NCI-H510A (cell line): ENCODE data around the gene ODAPH.
"Not testable (repeated sequence)": the region's sequence is repeated elsewhere in the genome, so short reads cannot be mapped to it uniquely, and the experiment has no call there.

Experiments used
- DNase-seq: peaks from one replicate; lab custom pipeline; 2025; lab: John Stamatoyannopoulos, UW

Gene ODAPH

GRCh38 chr4:75555294-75556164 lies at the start of gene ODAPH:
Gene ODAPH (plus strand): TSS chr4:75556066. CDS start chr4:75556083, 17 bp downstream.
- DNase-seq: no peak

GRCh38 chr4:75509592-75509991 lies 46.3 kb upstream of the ODAPH start:
- not testable (repeated sequence) for DNase-seq

- no peak for DNase-seq
These were observed 44.0 kb upstream of the ODAPH start for GRCh38 chr4:75511841-75512240.

GRCh38 chr4:75512386-75513211 lies 43.3 kb upstream of the ODAPH start:
- no peak for DNase-seq

- no peak for DNase-seq
These were observed 42.2 kb upstream of the ODAPH start for GRCh38 chr4:75513526-75514130.

- peak; percentile 99 for DNase-seq
These were observed 41.5 kb upstream of the ODAPH start, which contains the start of the genes RCHY1 and THAP6 for GRCh38 chr4:75514131-75514948. Gene RCHY1 (minus strand): TSS chr4:75514403. CDS start chr4:75514286, 117 bp downstream. Gene THAP6 (plus strand): TSS chr4:75514473. CDS start chr4:75515453, 980 bp downstream.

GRCh38 chr4:75514949-75515612 lies 40.8 kb upstream of the ODAPH start:
- no peak for DNase-seq

- DNase-seq: no peak
These were observed 39.7 kb upstream of the ODAPH start for GRCh38 chr4:75516144-75516543.

- DNase-seq: not testable (repeated sequence)
These were observed 36.4 kb upstream of the ODAPH start for GRCh38 chr4:75519452-75519851.

- DNase-seq: no peak
These were observed 30.8 kb upstream of the ODAPH start for GRCh38 chr4:75525086-75525485.

- DNase-seq: no peak
These were observed 30.0 kb upstream of the ODAPH start for GRCh38 chr4:75525910-75526309.

GRCh38 chr4:75527482-75527881 lies 28.4 kb upstream of the ODAPH start:
- no peak for DNase-seq

- DNase-seq: no peak
These were observed 25.1 kb upstream of the ODAPH start for GRCh38 chr4:75530556-75531322.

- not testable (repeated sequence) for DNase-seq
These were observed 24.2 kb upstream of the ODAPH start for GRCh38 chr4:75531536-75532143.

GRCh38 chr4:75533339-75533887 lies 22.5 kb upstream of the ODAPH start:
- DNase-seq: not testable (repeated sequence)

GRCh38 chr4:75533926-75534325 lies 21.9 kb upstream of the ODAPH start:
- DNase-seq: not testable (repeated sequence)

GRCh38 chr4:75537308-75537707 lies 18.6 kb upstream of the ODAPH start:
- DNase-seq: not testable (repeated sequence)

GRCh38 chr4:75542824-75543223 lies 13.0 kb upstream of the ODAPH start:
- no peak for DNase-seq

GRCh38 chr4:75544220-75544619 lies 11.6 kb upstream of the ODAPH start:
- DNase-seq: not testable (repeated sequence)
